ENCODE measurements around the gene PORCN. TPM values are rescaled to one million over a fixed set of nuclear protein-coding genes. Genes with fewer than 3 reads are reported as not detected.

The PORCN gene
- total RNA-seq, 6 experiments from 2014 or later, result 1.7 to 6.1 (median 1.9) TPM

DNA sequence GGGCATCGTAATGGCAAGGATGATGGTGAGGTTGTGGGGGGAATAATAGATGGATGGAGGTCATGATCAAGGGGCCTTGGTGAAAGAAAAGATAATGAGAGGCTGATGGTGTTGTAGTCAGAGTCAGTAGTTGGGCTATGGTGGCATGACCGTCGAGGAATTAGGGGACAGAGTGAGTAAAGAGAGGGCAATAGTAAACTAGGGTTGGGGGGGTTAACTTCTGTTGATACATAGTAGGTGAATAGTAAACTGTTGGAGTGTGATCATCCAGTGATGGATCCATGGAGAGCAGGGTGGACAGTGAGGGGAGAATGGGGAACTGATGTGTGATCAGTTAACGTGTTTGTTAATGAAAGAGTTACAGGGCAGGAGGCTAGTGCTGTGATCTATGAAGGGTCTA, 31.9 kb upstream of the PORCN start:
- H3K27me3 ChIP-seq, result no peaks in the 10 kb centered on the region
- H3K27ac ChIP-seq, result no peak overlapping the region
- DNase-seq (no peak), ATAC-seq (no peak)
- intact Hi-C loops (cut with DNase I), result no loop called here
- H3K4me1 ChIP-seq, result peaks cover 0 to 9% (median 0%) of the 10 kb centered on the region in 4 donors
- peak overlapping the region; percentile 44 to 77 (median 73) for H3K4me3 ChIP-seq
- H3K36me3 ChIP-seq, result no peaks in the 10 kb centered on the region
- no peaks in the 10 kb centered on the region for H3K9me3 ChIP-seq
- 68% methylated on average over 4 of the region's 4 CpGs for WGBS (ENCODE audit: insufficient coverage, low coverage, low lambda C conversion rate, missing lambda C conversion rate)
- no peak for TF ChIP-seq POLR2A (IDR thresholded peaks at IDR 0.05)
- TF ChIP-seq, protein P1, sequence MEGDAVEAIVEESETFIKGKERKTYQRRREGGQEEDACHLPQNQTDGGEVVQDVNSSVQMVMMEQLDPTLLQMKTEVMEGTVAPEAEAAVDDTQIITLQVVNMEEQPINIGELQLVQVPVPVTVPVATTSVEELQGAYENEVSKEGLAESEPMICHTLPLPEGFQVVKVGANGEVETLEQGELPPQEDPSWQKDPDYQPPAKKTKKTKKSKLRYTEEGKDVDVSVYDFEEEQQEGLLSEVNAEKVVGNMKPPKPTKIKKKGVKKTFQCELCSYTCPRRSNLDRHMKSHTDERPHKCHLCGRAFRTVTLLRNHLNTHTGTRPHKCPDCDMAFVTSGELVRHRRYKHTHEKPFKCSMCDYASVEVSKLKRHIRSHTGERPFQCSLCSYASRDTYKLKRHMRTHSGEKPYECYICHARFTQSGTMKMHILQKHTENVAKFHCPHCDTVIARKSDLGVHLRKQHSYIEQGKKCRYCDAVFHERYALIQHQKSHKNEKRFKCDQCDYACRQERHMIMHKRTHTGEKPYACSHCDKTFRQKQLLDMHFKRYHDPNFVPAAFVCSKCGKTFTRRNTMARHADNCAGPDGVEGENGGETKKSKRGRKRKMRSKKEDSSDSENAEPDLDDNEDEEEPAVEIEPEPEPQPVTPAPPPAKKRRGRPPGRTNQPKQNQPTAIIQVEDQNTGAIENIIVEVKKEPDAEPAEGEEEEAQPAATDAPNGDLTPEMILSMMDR (IDR thresholded peaks at IDR 0.05), result no peak

DNA sequence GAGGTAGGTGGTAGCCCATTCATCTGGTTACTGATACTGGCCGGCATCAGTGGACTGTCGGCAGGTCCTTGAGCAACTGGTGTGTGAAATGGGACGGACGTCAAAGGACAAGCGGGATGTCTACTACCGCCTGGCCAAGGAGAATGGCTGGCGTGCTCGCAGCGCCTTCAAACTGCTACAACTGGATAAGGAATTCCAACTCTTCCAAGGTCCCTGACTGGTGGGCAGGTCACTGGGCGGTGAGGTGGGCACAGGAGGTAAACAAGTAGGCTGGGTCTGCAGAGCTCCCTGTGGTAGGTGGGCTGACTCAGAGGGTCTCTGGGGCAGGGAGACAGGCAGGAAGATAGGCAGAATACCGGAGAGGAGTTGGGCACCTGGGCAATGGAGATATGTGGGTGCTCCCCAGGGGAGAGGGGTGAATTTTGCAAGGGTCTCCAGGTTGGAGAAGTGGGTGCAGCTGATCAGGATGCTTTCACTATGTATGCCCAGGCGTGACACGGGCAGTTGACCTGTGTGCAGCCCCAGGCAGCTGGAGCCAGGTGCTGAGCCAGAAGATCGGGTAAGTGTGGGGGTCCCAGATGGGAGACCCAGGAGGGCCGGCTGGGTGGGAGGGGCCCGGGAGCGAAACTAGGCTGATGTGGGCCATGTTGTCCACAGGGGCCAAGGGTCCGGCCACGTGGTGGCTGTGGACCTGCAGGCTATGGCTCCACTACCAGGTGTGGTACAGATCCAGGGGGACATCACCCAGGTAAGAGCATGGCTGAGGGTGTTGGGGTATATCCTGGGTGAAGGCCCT, 30.6 kb upstream of the PORCN start:
- no peak for DNase-seq
- Histone ChIP-seq H3K27me3 (no peaks in the 10 kb centered on the region), H3K4me1 (peaks cover 0 to 9% (median 0%) of the 10 kb centered on the region in 4 donors), H3K9me3 (no peaks in the 10 kb centered on the region), H3K4me3 (no peak overlapping the region), H3K27ac (no peak overlapping the region), H3K36me3 (no peaks in the 10 kb centered on the region)
- no peak for ATAC-seq
- TF ChIP-seq POLR2A (IDR thresholded peaks at IDR 0.05), result no peak
- TF ChIP-seq, protein P1 (IDR thresholded peaks at IDR 0.05), result no peak
- intact Hi-C loops (cut with DNase I), result no loop called here
- 70% methylated on average over 2 of the region's 19 CpGs for WGBS (ENCODE audit: insufficient coverage, low coverage, low lambda C conversion rate, missing lambda C conversion rate)

DNA sequence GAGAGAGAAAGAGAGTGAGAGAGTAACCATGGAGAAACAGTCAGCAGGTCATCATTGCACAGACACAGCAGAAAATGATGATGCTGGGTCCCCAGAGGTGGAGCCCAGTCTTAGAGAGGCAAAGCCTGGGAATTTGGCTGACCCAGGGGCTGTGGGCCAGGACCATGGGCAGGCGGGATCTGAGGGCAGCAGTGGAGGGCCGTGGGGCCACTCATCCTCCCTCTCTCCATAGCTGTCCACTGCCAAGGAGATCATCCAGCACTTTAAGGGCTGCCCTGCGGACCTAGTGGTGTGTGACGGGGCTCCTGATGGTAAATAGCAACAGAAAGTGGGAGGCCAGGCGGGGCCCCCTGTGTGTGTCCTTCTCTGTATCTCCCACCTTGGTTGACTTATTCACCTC, 30.0 kb upstream of the PORCN start:
- peaks cover 0 to 9% (median 0%) of the 10 kb centered on the region in 4 donors for H3K4me1 ChIP-seq
- WGBS (ENCODE audit: insufficient coverage, low coverage, low lambda C conversion rate, missing lambda C conversion rate), result no CpG with 5 or more reads among the region's 5 CpGs
- H3K9me3 ChIP-seq, result no peaks in the 10 kb centered on the region
- no peak overlapping the region for H3K27ac ChIP-seq
- no peaks in the 10 kb centered on the region for H3K36me3 ChIP-seq
- DNase-seq (no peak), ATAC-seq (no peak)
- intact Hi-C loops (cut with DNase I), result no loop called here
- TF ChIP-seq, protein P1 (IDR thresholded peaks at IDR 0.05), result no peak
- TF ChIP-seq POLR2A (IDR thresholded peaks at IDR 0.05), result no peak
- H3K4me3 ChIP-seq, result no peak overlapping the region
- no peaks in the 10 kb centered on the region for H3K27me3 ChIP-seq

DNA sequence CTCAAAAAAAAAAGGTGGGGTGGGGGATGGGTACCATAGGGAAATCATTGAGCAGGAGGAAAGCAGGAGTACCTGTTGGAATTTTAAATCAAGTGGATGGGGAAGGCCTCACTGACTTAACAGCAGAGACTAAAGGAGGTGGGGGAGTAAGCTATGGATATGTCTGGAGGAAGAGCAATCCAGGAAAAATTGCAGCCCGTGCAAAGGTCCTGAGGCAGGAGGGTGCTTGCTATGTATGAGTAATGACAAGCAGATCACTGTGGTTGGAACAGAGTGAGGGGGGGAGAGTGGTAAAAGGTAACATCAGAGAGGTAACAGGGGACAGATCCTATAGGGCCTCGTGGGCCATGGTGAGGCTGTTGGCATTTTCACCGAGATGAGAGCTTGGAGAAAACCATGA, 28.6 kb upstream of the PORCN start:
- DNase-seq (no peak), ATAC-seq (no peak)
- H3K4me3 ChIP-seq, result no peak overlapping the region
- H3K9me3 ChIP-seq, result no peaks in the 10 kb centered on the region
- TF ChIP-seq POLR2A (IDR thresholded peaks at IDR 0.05), result no peak
- TF ChIP-seq, protein P1 (IDR thresholded peaks at IDR 0.05), result no peak
- H3K27me3 ChIP-seq, result no peaks in the 10 kb centered on the region
- H3K4me1 ChIP-seq, result peaks cover 0 to 7% (median 0%) of the 10 kb centered on the region in 4 donors
- H3K27ac ChIP-seq, result no peak overlapping the region
- no peaks in the 10 kb centered on the region for H3K36me3 ChIP-seq
- WGBS (ENCODE audit: insufficient coverage, low coverage, low lambda C conversion rate, missing lambda C conversion rate), result 80% methylated on average over 3 of the region's 3 CpGs
- intact Hi-C loops (cut with DNase I), result no loop called here

Data from right lobe of liver (tissue), 6 donors.